Kidney (tissue), 14 donors: ENCODE results near the gene EPHA4. TPM values are rescaled to one million over a fixed set of nuclear protein-coding genes. Genes with fewer than 3 reads are reported as not detected.

ENCODE experiments used
- DNase-seq, 5 donors: peaks; one replicate each; pipeline ENCODE4 v3.0.0-alpha.2; 2013 to 2020
- FAIRE-seq: peaks from 2 replicates; lab custom pipeline; 2012; peaks lifted over from hg19 to GRCh38; lab: Jason Lieb, UNC
- H3K27ac ChIP-seq, 2 donors: one replicate each; pipeline ENCODE4 v1.7.0; 2013; ENCODE audit warnings: low read depth in 2 of 2, low read length in 2 of 2, inconsistent platforms in 1 of 2
- H3K27me3 ChIP-seq: one replicate; pipeline ENCODE4 v1.7.1; 2013; ENCODE audit warnings: low read length, inconsistent platforms; ENCODE audit not compliant: control insufficient read depth, insufficient read depth
- H3K36me3 ChIP-seq, 3 donors: one replicate each; pipeline versions ENCODE4 v1.7.0 to v1.7.1; 2013; ENCODE audit warnings: low read length in 3 of 3, control low read depth in 1 of 3, inconsistent platforms in 1 of 3; ENCODE audit not compliant: insufficient read depth in 3 of 3, control insufficient read depth in 2 of 3
- H3K4me1 ChIP-seq, 3 donors: one replicate each; pipeline versions ENCODE4 v1.7.0 to v1.7.1; 2013; ENCODE audit warnings: low read length in 3 of 3, inconsistent platforms in 1 of 3, low read depth in 1 of 3; ENCODE audit not compliant: control insufficient read depth in 2 of 3, insufficient read depth in 2 of 3
- H3K4me3 ChIP-seq, 3 donors: one replicate each; pipeline versions ENCODE4 v1.7.0 to v1.8.1; 2013; ENCODE audit warnings: low read length in 3 of 3, control low read depth in 1 of 3, inconsistent platforms in 1 of 3
- H3K9ac ChIP-seq, 3 donors: one replicate each; pipeline versions ENCODE4 v1.7.0 to v1.7.1; 2013; ENCODE audit warnings: low read length in 3 of 3, control low read depth in 1 of 3, inconsistent platforms in 1 of 3
- H3K9me3 ChIP-seq, 3 donors: one replicate each; pipeline versions ENCODE4 v1.7.0 to v1.7.1; 2013; ENCODE audit warnings: low read length in 3 of 3, control low read depth in 1 of 3, inconsistent platforms in 1 of 3; ENCODE audit not compliant: control insufficient read depth in 2 of 3, insufficient read depth in 1 of 3
- intact Hi-C: fragments of 100-400 bp; cut with DNase I; formaldehyde crosslinking; loops from one replicate; pipeline ENCODE4 v1.11.1; 2022
- polyA plus RNA-seq: library from polyadenylated mRNA; stranded (reverse); fragments of 350-450 nt; fragmentation: Illumina TruSeq; extraction: RNeasy Lipid Tissue Mini Kit (QIAGEN cat#74804); gene quantifications from one replicate; pipeline ENCODE4 v1.2.3, GENCODE V29; 2014; ENCODE audit warnings: low read depth, low replicate concordance; ENCODE audit not compliant: insufficient read depth
- total RNA-seq: library from RNA; stranded (reverse); fragmentation: NEBNext Ultra II Directional; extraction: Animal tissue kit (Norgen Biotek cat#: 25700); gene quantifications from one replicate; pipeline ENCODE4 v1.2.1, GENCODE V29; 2021
- TF ChIP-seq, protein P1 (sequence below): IDR thresholded peaks from 3 replicates; pipeline ENCODE4 v1.5.1; 2012; ENCODE audit warnings: mild to moderate bottlenecking, moderate library complexity, borderline replicate concordance; ENCODE audit not compliant: insufficient read depth; ENCODE audit errors: extremely low read depth
- donor health status: control.
- donor health status: control.
- donor health status: control.
- donor health status: control.
- donor health status: control.
- donor health status: DM: yes; HTN: yes; CAD: no.
- donor health status: Normal renal cell carcinoma (clear cell type).

The EPHA4 gene
- total and polyA plus RNA-seq, 2 donors from 2014 or later: 4.8 to 38.0 TPM

DNA sequence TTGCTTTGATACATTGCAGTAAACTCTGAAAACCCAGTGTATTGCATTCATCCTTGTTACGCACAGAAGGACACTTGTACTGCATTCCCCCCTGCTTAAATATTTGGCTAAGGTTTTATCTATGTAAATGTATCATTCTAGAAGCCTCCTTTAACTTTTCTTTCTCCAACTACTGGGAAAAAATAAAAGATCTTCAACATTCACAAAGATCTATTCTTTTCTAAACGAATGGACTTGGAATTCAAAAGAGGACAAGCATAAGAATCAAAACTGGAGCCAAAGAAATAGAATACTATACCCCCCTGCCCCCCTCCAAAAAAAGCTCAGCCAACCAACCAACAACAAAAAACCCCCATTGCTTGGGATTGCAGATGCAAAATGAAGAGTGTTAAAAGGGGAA is 136.9 kb downstream of the EPHA4 start:
- DNase-seq: no peak
- no peak for FAIRE-seq
- Histone ChIP-seq H3K9me3 (no peaks in the 10 kb centered on the region), H3K4me1 (no peaks in the 10 kb centered on the region), H3K9ac (no peak overlapping the region), H3K27me3 (no peaks in the 10 kb centered on the region), H3K36me3 (no peaks in the 10 kb centered on the region), H3K27ac (no peak overlapping the region), H3K4me3 (no peak overlapping the region)
- TF ChIP-seq, protein P1, sequence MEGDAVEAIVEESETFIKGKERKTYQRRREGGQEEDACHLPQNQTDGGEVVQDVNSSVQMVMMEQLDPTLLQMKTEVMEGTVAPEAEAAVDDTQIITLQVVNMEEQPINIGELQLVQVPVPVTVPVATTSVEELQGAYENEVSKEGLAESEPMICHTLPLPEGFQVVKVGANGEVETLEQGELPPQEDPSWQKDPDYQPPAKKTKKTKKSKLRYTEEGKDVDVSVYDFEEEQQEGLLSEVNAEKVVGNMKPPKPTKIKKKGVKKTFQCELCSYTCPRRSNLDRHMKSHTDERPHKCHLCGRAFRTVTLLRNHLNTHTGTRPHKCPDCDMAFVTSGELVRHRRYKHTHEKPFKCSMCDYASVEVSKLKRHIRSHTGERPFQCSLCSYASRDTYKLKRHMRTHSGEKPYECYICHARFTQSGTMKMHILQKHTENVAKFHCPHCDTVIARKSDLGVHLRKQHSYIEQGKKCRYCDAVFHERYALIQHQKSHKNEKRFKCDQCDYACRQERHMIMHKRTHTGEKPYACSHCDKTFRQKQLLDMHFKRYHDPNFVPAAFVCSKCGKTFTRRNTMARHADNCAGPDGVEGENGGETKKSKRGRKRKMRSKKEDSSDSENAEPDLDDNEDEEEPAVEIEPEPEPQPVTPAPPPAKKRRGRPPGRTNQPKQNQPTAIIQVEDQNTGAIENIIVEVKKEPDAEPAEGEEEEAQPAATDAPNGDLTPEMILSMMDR: no peak
- intact Hi-C loops: no loop called here

DNA sequence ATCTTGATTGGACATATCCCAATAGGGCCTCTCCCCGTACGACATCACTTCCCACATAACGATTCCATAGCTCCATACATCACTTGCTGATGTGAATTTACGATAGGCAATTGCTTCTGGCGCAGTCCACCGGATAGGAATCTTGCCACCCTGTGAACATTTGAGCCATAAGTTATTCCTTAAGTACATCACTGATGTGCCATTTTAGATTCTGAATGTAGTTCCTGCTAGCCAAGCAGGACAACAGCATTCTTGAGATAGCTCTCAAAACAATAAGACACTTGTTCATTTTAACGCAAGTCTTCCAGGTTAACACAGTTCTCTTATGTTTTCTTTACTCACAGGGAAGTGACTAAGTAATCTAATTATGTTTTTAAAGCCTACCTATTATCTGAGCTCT is 138.0 kb downstream of the EPHA4 start:
- no peaks in the 10 kb centered on the region for H3K4me1 ChIP-seq
- TF ChIP-seq, protein P1: no peak
- DNase-seq: no peak
- peaks cover 0 to 4% (median 3%) of the 10 kb centered on the region in 3 donors for H3K36me3 ChIP-seq
- intact Hi-C loops: no loop called here
- no peak overlapping the region for H3K27ac ChIP-seq
- H3K9ac ChIP-seq: no peak overlapping the region
- no peak overlapping the region for H3K4me3 ChIP-seq
- no peaks in the 10 kb centered on the region for H3K9me3 ChIP-seq
- FAIRE-seq: no peak
- H3K27me3 ChIP-seq: no peaks in the 10 kb centered on the region

DNA sequence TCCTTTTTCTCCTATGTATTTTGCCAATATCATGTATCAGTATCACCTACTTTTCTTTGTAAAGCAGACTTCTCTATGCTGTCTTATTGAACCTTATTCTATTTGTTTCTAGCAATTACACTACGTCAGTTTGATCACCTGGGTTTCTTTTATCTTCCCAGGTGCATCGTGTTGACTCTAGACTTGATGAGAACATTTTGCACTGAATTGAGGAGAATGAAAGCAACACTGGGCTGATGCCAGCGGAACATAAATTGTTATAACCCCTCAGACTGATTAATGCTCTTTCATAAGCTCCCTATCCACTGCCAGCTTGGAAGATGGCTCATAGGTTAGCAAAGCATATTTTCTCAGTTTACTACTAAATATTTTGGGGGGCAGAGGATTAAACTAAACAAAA is 140.6 kb downstream of the EPHA4 start:
- no peaks in the 10 kb centered on the region for H3K9me3 ChIP-seq
- DNase-seq (no peak), FAIRE-seq (no peak)
- peaks cover 0 to 5% (median 3%) of the 10 kb centered on the region in 3 donors for H3K36me3 ChIP-seq
- H3K27ac ChIP-seq: no peak overlapping the region
- no peak overlapping the region for H3K4me3 ChIP-seq
- intact Hi-C loops: no loop called here
- H3K4me1 ChIP-seq: no peaks in the 10 kb centered on the region
- TF ChIP-seq, protein P1: no peak
- no peak overlapping the region for H3K9ac ChIP-seq
- H3K27me3 ChIP-seq: no peaks in the 10 kb centered on the region

DNA sequence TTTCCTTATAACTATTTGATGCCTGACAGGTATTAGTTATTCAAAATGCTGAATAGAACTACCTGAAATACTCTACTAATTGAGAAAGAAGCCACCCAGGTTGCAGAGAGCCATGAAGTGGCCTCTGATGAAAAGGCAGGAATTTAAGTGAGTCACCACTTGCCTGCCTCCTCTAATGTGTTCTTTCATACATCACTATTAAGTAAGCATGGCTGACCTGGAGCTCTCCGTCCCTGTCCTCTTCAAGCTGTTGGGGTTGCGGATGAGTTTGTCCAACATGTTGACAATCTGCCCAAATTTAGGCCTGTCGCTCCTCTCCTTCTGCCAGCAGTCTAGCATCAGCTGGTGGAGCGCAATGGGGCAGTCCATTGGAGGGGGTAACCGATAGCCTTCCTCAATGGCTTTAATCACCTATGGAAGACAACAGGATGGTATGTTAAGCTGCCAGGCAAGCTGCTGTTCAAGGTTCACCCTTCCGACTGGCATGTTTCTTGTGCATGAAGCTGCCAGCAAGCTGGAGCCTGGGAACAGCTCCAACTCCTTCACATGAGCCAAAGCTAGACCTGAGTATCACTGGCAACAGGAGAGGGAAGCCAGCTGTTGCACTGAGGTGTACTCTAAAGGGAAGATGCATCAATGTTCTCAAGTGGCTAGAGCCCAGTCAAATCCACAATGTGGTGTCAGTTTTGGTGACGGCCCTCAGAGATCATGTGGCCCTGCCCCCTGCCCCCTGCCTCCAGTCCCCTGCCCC is 142.2 kb downstream of the EPHA4 start:
- H3K4me1 ChIP-seq: no peaks in the 10 kb centered on the region
- DNase-seq: no peak

More for the DNA sequence above, 142.2 kb downstream of the EPHA4 start:
- H3K9ac ChIP-seq: no peak overlapping the region
- no peak overlapping the region for H3K27ac ChIP-seq
- H3K36me3 ChIP-seq: peaks cover 0 to 5% (median 5%) of the 10 kb centered on the region in 3 donors
- TF ChIP-seq, protein P1: no peak
- intact Hi-C loops: no loop called here
- no peaks in the 10 kb centered on the region for H3K9me3 ChIP-seq
- FAIRE-seq: no peak
- no peak overlapping the region for H3K4me3 ChIP-seq
- no peaks in the 10 kb centered on the region for H3K27me3 ChIP-seq
